Measurements from ENCODE around the gene AGK. TPM values are rescaled to one million over a fixed set of nuclear protein-coding genes. Genes with fewer than 3 reads are reported as not detected.
"Not testable (repeated sequence)": the region's sequence is repeated elsewhere in the genome, so short reads cannot be mapped to it uniquely, and the experiment has no call there.

Gene AGK
- total RNA-seq, 1 experiment from 2014 or later: 32.6 TPM

- intact Hi-C loops (cut with micrococcal nuclease; ENCODE audit: unreplicated experiment): no loop called here
- DNase-seq (ENCODE audit: low read depth, low spot score) (no peak), ATAC-seq (no peak)
- ChIA-PET POLR2A (interaction anchor here (0.7 kb wide), 1 partner anchor 229 kb away, joined by 6 read pairs; no protein-coding TSS in a partner anchor), CTCF (no interaction called here)
- H3K4me3 ChIP-seq (ENCODE audit: low read depth in 2 of 2, low read length in 2 of 2): no peak overlapping the region
- no peaks in the 10 kb centered on the region for H3K4me1 ChIP-seq (ENCODE audit: control insufficient read depth, insufficient read depth, low read length)
- TF ChIP-seq, protein P1, sequence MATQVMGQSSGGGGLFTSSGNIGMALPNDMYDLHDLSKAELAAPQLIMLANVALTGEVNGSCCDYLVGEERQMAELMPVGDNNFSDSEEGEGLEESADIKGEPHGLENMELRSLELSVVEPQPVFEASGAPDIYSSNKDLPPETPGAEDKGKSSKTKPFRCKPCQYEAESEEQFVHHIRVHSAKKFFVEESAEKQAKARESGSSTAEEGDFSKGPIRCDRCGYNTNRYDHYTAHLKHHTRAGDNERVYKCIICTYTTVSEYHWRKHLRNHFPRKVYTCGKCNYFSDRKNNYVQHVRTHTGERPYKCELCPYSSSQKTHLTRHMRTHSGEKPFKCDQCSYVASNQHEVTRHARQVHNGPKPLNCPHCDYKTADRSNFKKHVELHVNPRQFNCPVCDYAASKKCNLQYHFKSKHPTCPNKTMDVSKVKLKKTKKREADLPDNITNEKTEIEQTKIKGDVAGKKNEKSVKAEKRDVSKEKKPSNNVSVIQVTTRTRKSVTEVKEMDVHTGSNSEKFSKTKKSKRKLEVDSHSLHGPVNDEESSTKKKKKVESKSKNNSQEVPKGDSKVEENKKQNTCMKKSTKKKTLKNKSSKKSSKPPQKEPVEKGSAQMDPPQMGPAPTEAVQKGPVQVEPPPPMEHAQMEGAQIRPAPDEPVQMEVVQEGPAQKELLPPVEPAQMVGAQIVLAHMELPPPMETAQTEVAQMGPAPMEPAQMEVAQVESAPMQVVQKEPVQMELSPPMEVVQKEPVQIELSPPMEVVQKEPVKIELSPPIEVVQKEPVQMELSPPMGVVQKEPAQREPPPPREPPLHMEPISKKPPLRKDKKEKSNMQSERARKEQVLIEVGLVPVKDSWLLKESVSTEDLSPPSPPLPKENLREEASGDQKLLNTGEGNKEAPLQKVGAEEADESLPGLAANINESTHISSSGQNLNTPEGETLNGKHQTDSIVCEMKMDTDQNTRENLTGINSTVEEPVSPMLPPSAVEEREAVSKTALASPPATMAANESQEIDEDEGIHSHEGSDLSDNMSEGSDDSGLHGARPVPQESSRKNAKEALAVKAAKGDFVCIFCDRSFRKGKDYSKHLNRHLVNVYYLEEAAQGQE (IDR thresholded peaks at IDR 0.05; ENCODE audit: insufficient read depth in 1 of 2, low read depth in 2 of 2, low read length in 1 of 2): no peak
- TF ChIP-seq CTCF (IDR thresholded peaks at IDR 0.05) (no peak), TCF7L2 (IDR thresholded peaks at IDR 0.05; ENCODE audit: low read depth, low read length) (no peak), SIN3A (IDR thresholded peaks at IDR 0.05; ENCODE audit: borderline replicate concordance, insufficient read depth, low read depth, low read length) (no peak), POLR2AphosphoS5 (IDR thresholded peaks at IDR 0.05; ENCODE audit: low read depth, low read length) (no peak)
- H3K36me3 ChIP-seq (ENCODE audit: control insufficient read depth, insufficient read depth, low read length): no peaks in the 10 kb centered on the region
- H3K27me3 ChIP-seq (ENCODE audit: control insufficient read depth, insufficient read depth, low read length): no peaks in the 10 kb centered on the region
- H3K9me3 ChIP-seq (ENCODE audit: control insufficient read depth, insufficient read depth, low read depth, low read length): no peaks in the 10 kb centered on the region
- H3K27ac ChIP-seq (ENCODE audit: low read length): no peak overlapping the region
- in situ Hi-C loops (cut with HindIII; ENCODE audit: low pct_unique_long_range_greater_than_20kb, low sequenced_read_pairs): no loop called here
- BruUV-seq (replicated peaks): no TSS peak
Observed at GRCh38 chr7:141688043-141688442, 136.8 kb downstream of the AGK start.

DNA sequence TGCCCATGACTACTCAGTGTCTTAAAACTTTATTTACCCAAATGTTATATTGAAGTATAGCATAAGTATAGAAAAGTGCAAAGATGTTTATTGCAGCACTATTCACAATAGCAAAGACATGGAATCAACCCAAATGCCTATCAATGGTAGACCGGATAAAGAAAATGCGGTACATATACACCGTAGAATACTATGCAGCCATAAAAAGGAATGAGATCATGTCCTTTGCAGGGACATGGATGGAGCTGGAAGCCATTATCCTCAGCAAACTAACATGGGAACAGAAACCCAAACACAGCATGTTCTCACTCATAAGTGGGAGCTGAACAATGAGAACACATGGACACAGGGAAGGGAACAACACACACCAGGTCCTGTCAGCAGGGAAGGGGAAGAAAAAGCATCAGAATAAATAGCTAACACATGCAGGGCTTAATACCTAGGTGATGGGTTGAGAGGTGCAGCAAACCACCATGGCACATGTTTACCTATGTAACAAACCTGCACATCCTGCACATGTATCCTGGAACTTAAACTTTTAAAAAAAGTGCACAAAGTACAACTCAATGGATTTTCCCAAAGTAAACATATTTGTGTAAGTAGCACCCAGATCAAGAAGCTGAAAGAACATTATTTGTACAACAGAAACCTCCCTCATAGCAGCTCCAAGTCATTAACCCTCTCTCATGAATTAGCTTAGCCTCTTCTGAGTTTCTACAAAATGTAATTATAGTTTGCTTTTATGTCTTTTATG, 138.0 kb downstream of the AGK start:
- CTCF ChIA-PET; ATAC-seq; BruUV-seq (replicated peaks); in situ Hi-C loops (cut with HindIII; ENCODE audit: low pct_unique_long_range_greater_than_20kb, low sequenced_read_pairs); H3K9me3 ChIP-seq (ENCODE audit: control insufficient read depth, insufficient read depth, low read depth, low read length); H3K4me3 ChIP-seq (ENCODE audit: low read depth in 2 of 2, low read length in 2 of 2); intact Hi-C loops (cut with micrococcal nuclease; ENCODE audit: unreplicated experiment); H3K36me3 ChIP-seq (ENCODE audit: control insufficient read depth, insufficient read depth, low read length); DNase-seq (ENCODE audit: low read depth, low spot score); H3K4me1 ChIP-seq (ENCODE audit: control insufficient read depth, insufficient read depth, low read length); H3K27ac ChIP-seq (ENCODE audit: low read length); H3K27me3 ChIP-seq (ENCODE audit: control insufficient read depth, insufficient read depth, low read length); POLR2A ChIA-PET: not testable (repeated sequence)

DNA sequence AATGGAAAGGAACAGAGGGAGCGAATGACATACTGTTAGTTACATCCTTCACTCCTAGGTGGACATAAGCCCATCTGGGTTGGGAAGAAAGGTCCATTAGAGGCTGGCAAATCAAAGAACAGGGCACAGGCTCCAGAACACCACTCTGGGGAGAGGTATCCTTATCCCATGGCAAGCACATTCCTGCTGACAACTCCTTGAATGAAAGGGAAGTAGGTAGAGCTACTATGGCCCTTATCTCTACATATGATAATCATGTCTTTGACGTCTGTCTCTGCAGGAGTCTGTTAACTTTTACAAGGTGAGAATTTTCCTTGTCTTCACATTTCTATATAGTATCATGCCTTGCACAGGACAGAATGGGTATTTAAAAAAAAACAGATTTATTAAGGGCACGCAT, 140.3 kb downstream of the AGK start:
- TF ChIP-seq TCF7L2 (IDR thresholded peaks at IDR 0.05; ENCODE audit: low read depth, low read length) (no peak), SIN3A (IDR thresholded peaks at IDR 0.05; ENCODE audit: borderline replicate concordance, insufficient read depth, low read depth, low read length) (no peak), POLR2AphosphoS5 (IDR thresholded peaks at IDR 0.05; ENCODE audit: low read depth, low read length) (no peak), CTCF (IDR thresholded peaks at IDR 0.05) (no peak)
- TF ChIP-seq, protein P1 (IDR thresholded peaks at IDR 0.05; ENCODE audit: insufficient read depth in 1 of 2, low read depth in 2 of 2, low read length in 1 of 2): no peak
- in situ Hi-C loops (cut with HindIII; ENCODE audit: low pct_unique_long_range_greater_than_20kb, low sequenced_read_pairs): no loop called here
- no peak overlapping the region for H3K27ac ChIP-seq (ENCODE audit: low read length)
- ATAC-seq (no peak), DNase-seq (ENCODE audit: low read depth, low spot score) (no peak)
- intact Hi-C loops (cut with micrococcal nuclease; ENCODE audit: unreplicated experiment): no loop called here
- CTCF ChIA-PET: no interaction called here
- H3K4me3 ChIP-seq (ENCODE audit: low read depth in 2 of 2, low read length in 2 of 2): no peak overlapping the region
- H3K27me3 ChIP-seq (ENCODE audit: control insufficient read depth, insufficient read depth, low read length): no peaks in the 10 kb centered on the region
- no peaks in the 10 kb centered on the region for H3K36me3 ChIP-seq (ENCODE audit: control insufficient read depth, insufficient read depth, low read length)
- BruUV-seq (replicated peaks): no TSS peak
- peaks cover 9% of the 10 kb centered on the region; the same call in 1 of the 2 replicates for H3K4me1 ChIP-seq (ENCODE audit: control insufficient read depth, insufficient read depth, low read length)
- POLR2A ChIA-PET: no interaction called here
- H3K9me3 ChIP-seq (ENCODE audit: control insufficient read depth, insufficient read depth, low read depth, low read length): no peaks in the 10 kb centered on the region

All from Panc1 (cell line).